Testis (tissue), 2 donors: Measurements from ENCODE around the gene OSBPL5.

Experiments
- POLR2A ChIP-seq: fragments of 450-650 bp; IDR thresholded peaks from one replicate; pipeline ENCODE4 v1.6.1; 2017; ENCODE audit warnings: antibody characterized with exemption, mild to moderate bottlenecking, moderate library complexity
- TF ChIP-seq, protein P1 (sequence below), 3 experiments: fragments of 450-650 bp in 2 of 3; fragments of 200-600 bp in 1 of 3; sonication (generic) in 1 of 3; IDR thresholded peaks; one replicate each; pipeline ENCODE4 v1.5.1; 2016 to 2019; ENCODE audit warnings: antibody characterized with exemption in 3 of 3, mild to moderate bottlenecking in 2 of 3, moderate library complexity in 1 of 3

- TF ChIP-seq, protein P1, sequence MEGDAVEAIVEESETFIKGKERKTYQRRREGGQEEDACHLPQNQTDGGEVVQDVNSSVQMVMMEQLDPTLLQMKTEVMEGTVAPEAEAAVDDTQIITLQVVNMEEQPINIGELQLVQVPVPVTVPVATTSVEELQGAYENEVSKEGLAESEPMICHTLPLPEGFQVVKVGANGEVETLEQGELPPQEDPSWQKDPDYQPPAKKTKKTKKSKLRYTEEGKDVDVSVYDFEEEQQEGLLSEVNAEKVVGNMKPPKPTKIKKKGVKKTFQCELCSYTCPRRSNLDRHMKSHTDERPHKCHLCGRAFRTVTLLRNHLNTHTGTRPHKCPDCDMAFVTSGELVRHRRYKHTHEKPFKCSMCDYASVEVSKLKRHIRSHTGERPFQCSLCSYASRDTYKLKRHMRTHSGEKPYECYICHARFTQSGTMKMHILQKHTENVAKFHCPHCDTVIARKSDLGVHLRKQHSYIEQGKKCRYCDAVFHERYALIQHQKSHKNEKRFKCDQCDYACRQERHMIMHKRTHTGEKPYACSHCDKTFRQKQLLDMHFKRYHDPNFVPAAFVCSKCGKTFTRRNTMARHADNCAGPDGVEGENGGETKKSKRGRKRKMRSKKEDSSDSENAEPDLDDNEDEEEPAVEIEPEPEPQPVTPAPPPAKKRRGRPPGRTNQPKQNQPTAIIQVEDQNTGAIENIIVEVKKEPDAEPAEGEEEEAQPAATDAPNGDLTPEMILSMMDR (IDR thresholded peaks at IDR 0.05), result no peak
- TF ChIP-seq POLR2A, result no peak
Measured at GRCh38 chr11:3055891-3056290, 109.2 kb downstream of the OSBPL5 start.
